Chondrocyte (in vitro differentiated cells): ENCODE results near the gene IRF7. TPM values are rescaled to one million over a fixed set of nuclear protein-coding genes. Genes with fewer than 3 reads are reported as not detected.

Experiments
- DNase-seq: peaks from one replicate; pipeline ENCODE4 v3.0.0; 2021; ENCODE audit warnings: mixed read lengths, low spot score
- H3K27ac Mint-ChIP-seq: one replicate; pipeline ENCODE4 v1.8.0; 2021; ENCODE audit warnings: mild to moderate bottlenecking, moderate library complexity, mixed read lengths; ENCODE audit not compliant: unreplicated experiment
- H3K27me3 Mint-ChIP-seq: 2 replicates; pipeline ENCODE4 v1.8.0; 2021; ENCODE audit warnings: low read depth, mixed read lengths
- H3K36me3 Mint-ChIP-seq: 2 replicates; pipeline ENCODE4 v1.8.0; 2021; ENCODE audit warnings: low read depth, mixed read lengths
- H3K4me1 Mint-ChIP-seq: 2 replicates; pipeline ENCODE4 v1.8.0; 2021; ENCODE audit warnings: low read depth, mild to moderate bottlenecking, mixed read lengths
- H3K4me3 Mint-ChIP-seq: one replicate; pipeline ENCODE4 v1.8.0; 2021; ENCODE audit warnings: mild to moderate bottlenecking, moderate library complexity, mixed read lengths; ENCODE audit not compliant: unreplicated experiment
- H3K9me3 Mint-ChIP-seq: 2 replicates; pipeline ENCODE4 v1.8.0; 2021; ENCODE audit warnings: low read depth, mixed read lengths
- CTCF ChIP-seq: fragments of 200-600 bp; sonication (generic); IDR thresholded peaks from 2 replicates; pipeline ENCODE4 v1.5.0; 2021; ENCODE audit warnings: antibody characterized with exemption, mild to moderate bottlenecking, moderate library complexity
- total RNA-seq: library from RNA; stranded (reverse); gene quantifications from 3 replicates; pipeline ENCODE4 v1.2.1, GENCODE V29; 2021

The IRF7 gene
- total RNA-seq, 1 donor from 2014 or later, result 11.4 TPM

GRCh38 chr11:623999-624704 is 8.4 kb upstream of the IRF7 start:
- no peak for DNase-seq
- Mint-ChIP-seq H3K36me3 (no peaks in the 10 kb centered on the region), H3K27me3 (no peaks in the 10 kb centered on the region), H3K4me3 (no peak overlapping the region), H3K9me3 (no peaks in the 10 kb centered on the region), H3K27ac (no peak overlapping the region), H3K4me1 (peaks cover 23% of the 10 kb centered on the region)
- no peak for TF ChIP-seq CTCF

- Mint-ChIP-seq H3K9me3 (no peaks in the 10 kb centered on the region), H3K4me1 (peaks cover 16% of the 10 kb centered on the region), H3K4me3 (no peak overlapping the region), H3K27ac (no peak overlapping the region), H3K27me3 (no peaks in the 10 kb centered on the region), H3K36me3 (no peaks in the 10 kb centered on the region)
- TF ChIP-seq CTCF, result no peak
- no peak for DNase-seq
These were observed 7.7 kb upstream of the IRF7 start for GRCh38 chr11:623349-623869.

- H3K9me3 Mint-ChIP-seq, result no peaks in the 10 kb centered on the region
- H3K4me3 Mint-ChIP-seq, result no peak overlapping the region
- DNase-seq, result no peak
- H3K36me3 Mint-ChIP-seq, result no peaks in the 10 kb centered on the region
- no peaks in the 10 kb centered on the region for H3K27me3 Mint-ChIP-seq
- H3K4me1 Mint-ChIP-seq, result peaks cover 8% of the 10 kb centered on the region
- H3K27ac Mint-ChIP-seq, result no peak overlapping the region
- TF ChIP-seq CTCF, result no peak
These were observed 6.1 kb upstream of the IRF7 start for GRCh38 chr11:621838-622237.

- H3K27me3 Mint-ChIP-seq, result no peaks in the 10 kb centered on the region
- H3K9me3 Mint-ChIP-seq, result no peaks in the 10 kb centered on the region
- H3K27ac Mint-ChIP-seq, result no peak overlapping the region
- H3K36me3 Mint-ChIP-seq, result no peaks in the 10 kb centered on the region
- H3K4me1 Mint-ChIP-seq, result peaks cover 8% of the 10 kb centered on the region
- H3K4me3 Mint-ChIP-seq, result no peak overlapping the region
- no peak for DNase-seq
- no peak for TF ChIP-seq CTCF
These were observed 5.4 kb upstream of the IRF7 start for GRCh38 chr11:620935-621814.

- DNase-seq, result no peak
- Mint-ChIP-seq H3K27me3 (no peaks in the 10 kb centered on the region), H3K27ac (no peak overlapping the region), H3K9me3 (no peaks in the 10 kb centered on the region), H3K4me3 (no peak overlapping the region), H3K36me3 (no peaks in the 10 kb centered on the region), H3K4me1 (peaks cover 14% of the 10 kb centered on the region)
- no peak for TF ChIP-seq CTCF
These were observed 4.5 kb upstream of the IRF7 start for GRCh38 chr11:620201-620600.
